Activated CD4-positive, alpha-beta T cell treated with anti-CD3 and anti-CD28 coated beads, Interleukin-2, amount 50 U/mL, for 24 hours (primary cell): ENCODE measurements around the gene TPSD1.
"Not testable (repeated sequence)": the region's sequence is repeated elsewhere in the genome, so short reads cannot be mapped to it uniquely, and the experiment has no call there.

Source experiments
- DNase-seq, 2 donors: peaks; one replicate each; pipeline ENCODE4 v3.0.0-alpha.2; 2020; ENCODE audit warnings: low read depth in 1 of 2, low spot score in 1 of 2

Gene TPSD1

GRCh38 chr16:1262210-1262845 lies 6.5 kb downstream of the TPSD1 start:
- DNase-seq = no peak

GRCh38 chr16:1262846-1263221 lies 7.0 kb downstream of the TPSD1 start:
- no peak for DNase-seq

- DNase-seq = no peak
These were observed 7.9 kb downstream of the TPSD1 start for GRCh38 chr16:1263591-1264344.

- DNase-seq = no peak
These were observed 8.6 kb downstream of the TPSD1 start for GRCh38 chr16:1264345-1265089.

GRCh38 chr16:1265090-1265630 lies 9.3 kb downstream of the TPSD1 start:
- no peak for DNase-seq

GRCh38 chr16:1265826-1266225 lies 10.0 kb downstream of the TPSD1 start:
- no peak for DNase-seq

GRCh38 chr16:1269418-1269817 lies 13.5 kb downstream of the TPSD1 start:
- DNase-seq = not testable (repeated sequence)

- DNase-seq = no peak
These were observed 15.5 kb downstream of the TPSD1 start for GRCh38 chr16:1271380-1271723.

- DNase-seq = not testable (repeated sequence)
These were observed 16.0 kb downstream of the TPSD1 start for GRCh38 chr16:1271724-1272413.

- no peak for DNase-seq
These were observed 16.8 kb downstream of the TPSD1 start for GRCh38 chr16:1272453-1273198.

- DNase-seq = no peak
These were observed 17.9 kb downstream of the TPSD1 start for GRCh38 chr16:1273816-1274215.

- no peak for DNase-seq
These were observed 18.9 kb downstream of the TPSD1 start for GRCh38 chr16:1274767-1275166.

GRCh38 chr16:1275791-1276579 lies 20.1 kb downstream of the TPSD1 start:
- no peak for DNase-seq

GRCh38 chr16:1276580-1276878 lies 20.7 kb downstream of the TPSD1 start:
- no peak for DNase-seq

- DNase-seq = no peak
These were observed 21.3 kb downstream of the TPSD1 start for GRCh38 chr16:1277151-1277598.

GRCh38 chr16:1277617-1278282 lies 21.9 kb downstream of the TPSD1 start:
- DNase-seq = no peak

GRCh38 chr16:1278477-1278876 lies 22.6 kb downstream of the TPSD1 start:
- no peak for DNase-seq

GRCh38 chr16:1279081-1279944 lies 23.4 kb downstream of the TPSD1 start:
- no peak for DNase-seq
